Peyer's patch (tissue), 4 donors: ENCODE data around the gene HEXIM1.

Experiments used
- POLR2A ChIP-seq, 2 donors: fragments of 450-650 bp; IDR thresholded peaks; one replicate each; pipeline ENCODE4 v1.5.1; 2017; ENCODE audit warnings: antibody characterized with exemption in 2 of 2, mild to moderate bottlenecking in 2 of 2, moderate library complexity in 2 of 2
- TF ChIP-seq, protein P1 (sequence below), 6 experiments: fragments of 450-650 bp in 4 of 6; fragments of 200-600 bp in 2 of 6; sonication (generic) in 1 of 6; IDR thresholded peaks; one replicate each; pipeline ENCODE4 v1.5.1; 2017 to 2019; ENCODE audit warnings: antibody characterized with exemption in 6 of 6, mild to moderate bottlenecking in 3 of 6, moderate library complexity in 1 of 6

DNA sequence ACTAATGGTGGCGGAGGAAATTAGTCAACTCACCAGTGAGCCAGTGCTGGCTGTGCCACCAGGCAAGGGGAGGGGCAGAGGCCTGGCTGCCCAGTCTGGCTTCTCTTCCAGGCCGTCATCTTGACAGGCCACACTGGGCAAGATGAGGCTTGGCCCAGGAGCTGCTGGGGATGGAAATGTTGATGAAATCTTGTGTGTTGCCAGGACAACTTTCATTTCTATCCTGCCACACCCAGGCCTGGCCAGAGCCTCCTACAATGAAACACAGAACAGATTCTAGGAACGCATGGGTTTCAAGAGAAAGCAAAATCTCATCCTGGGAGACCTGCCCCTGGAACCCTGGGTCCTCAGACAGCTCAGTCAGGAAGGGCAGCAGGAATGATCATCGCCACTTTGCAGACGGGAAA lies 22.7 kb downstream of the HEXIM1 start:
- TF ChIP-seq POLR2A (IDR thresholded peaks at IDR 0.05), result no peak
- TF ChIP-seq, protein P1, sequence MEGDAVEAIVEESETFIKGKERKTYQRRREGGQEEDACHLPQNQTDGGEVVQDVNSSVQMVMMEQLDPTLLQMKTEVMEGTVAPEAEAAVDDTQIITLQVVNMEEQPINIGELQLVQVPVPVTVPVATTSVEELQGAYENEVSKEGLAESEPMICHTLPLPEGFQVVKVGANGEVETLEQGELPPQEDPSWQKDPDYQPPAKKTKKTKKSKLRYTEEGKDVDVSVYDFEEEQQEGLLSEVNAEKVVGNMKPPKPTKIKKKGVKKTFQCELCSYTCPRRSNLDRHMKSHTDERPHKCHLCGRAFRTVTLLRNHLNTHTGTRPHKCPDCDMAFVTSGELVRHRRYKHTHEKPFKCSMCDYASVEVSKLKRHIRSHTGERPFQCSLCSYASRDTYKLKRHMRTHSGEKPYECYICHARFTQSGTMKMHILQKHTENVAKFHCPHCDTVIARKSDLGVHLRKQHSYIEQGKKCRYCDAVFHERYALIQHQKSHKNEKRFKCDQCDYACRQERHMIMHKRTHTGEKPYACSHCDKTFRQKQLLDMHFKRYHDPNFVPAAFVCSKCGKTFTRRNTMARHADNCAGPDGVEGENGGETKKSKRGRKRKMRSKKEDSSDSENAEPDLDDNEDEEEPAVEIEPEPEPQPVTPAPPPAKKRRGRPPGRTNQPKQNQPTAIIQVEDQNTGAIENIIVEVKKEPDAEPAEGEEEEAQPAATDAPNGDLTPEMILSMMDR (IDR thresholded peaks at IDR 0.05), result no peak
